Keratinocyte (primary cell): ENCODE data around the gene ABHD16A. TPM values are rescaled to one million over a fixed set of nuclear protein-coding genes. Genes with fewer than 3 reads are reported as not detected.

Experiments
- DNase-seq: peaks from one replicate; pipeline ENCODE4 v3.0.0-alpha.2; 2011; ENCODE audit warnings: low read depth, missing footprints, low spot score
- FAIRE-seq: peaks from 2 replicates; lab custom pipeline; 2011; peaks lifted over from hg19 to GRCh38; lab: Jason Lieb, UNC
- H2AFZ ChIP-seq: 2 replicates; pipeline ENCODE4 v1.6.0; 2012; ENCODE audit warnings: low read length, control low read depth, inconsistent platforms; ENCODE audit not compliant: control insufficient read depth
- H3K27ac ChIP-seq: 2 replicates; pipeline ENCODE4 v1.5.1; 2011; ENCODE audit warnings: low read length; ENCODE audit not compliant: control insufficient read depth, insufficient read depth
- H3K27me3 ChIP-seq: 3 replicates; pipeline ENCODE4 v1.6.0; 2011; ENCODE audit warnings: low read length; ENCODE audit not compliant: control insufficient read depth, insufficient read depth; ENCODE audit errors: extremely low read depth
- H3K36me3 ChIP-seq, 2 experiments: 2 replicates in 1 of 2; 3 replicates in 1 of 2; pipeline ENCODE4 v1.5.1; 2011; ENCODE audit warnings: low read length in 2 of 2, mild to moderate bottlenecking in 1 of 2; ENCODE audit not compliant: control insufficient read depth in 2 of 2, insufficient read depth in 2 of 2; ENCODE audit errors: extremely low read depth in 1 of 2
- H3K4me1 ChIP-seq: 3 replicates; pipeline ENCODE4 v1.5.1; 2011; ENCODE audit warnings: low read length; ENCODE audit not compliant: control insufficient read depth, insufficient read depth; ENCODE audit errors: extremely low read depth
- H3K4me2 ChIP-seq: 3 replicates; pipeline ENCODE4 v1.6.0; 2011; ENCODE audit warnings: low read depth, low read length; ENCODE audit not compliant: control insufficient read depth, insufficient read depth; ENCODE audit errors: extremely low read depth
- H3K4me3 ChIP-seq, 3 experiments: fragments of 200-600 bp in 1 of 3; sonication (generic) in 1 of 3; 2 replicates in 2 of 3; 3 replicates in 1 of 3; pipeline ENCODE4 v1.5.1; 2011 to 2016; ENCODE audit warnings: low read length in 3 of 3, mild to moderate bottlenecking in 3 of 3, control low read depth in 2 of 3, inconsistent platforms in 1 of 3, low read depth in 1 of 3, mixed read lengths in 1 of 3, mixed run types in 1 of 3, moderate library complexity in 1 of 3; ENCODE audit not compliant: control insufficient read depth in 2 of 3, insufficient read depth in 2 of 3; ENCODE audit errors: extremely low read depth in 1 of 3
- H3K79me2 ChIP-seq: 2 replicates; pipeline ENCODE4 v1.6.0; 2012; ENCODE audit warnings: low read length; ENCODE audit not compliant: control insufficient read depth, insufficient read depth
- H3K9ac ChIP-seq: 3 replicates; pipeline ENCODE4 v1.6.0; 2011; ENCODE audit warnings: low read length; ENCODE audit not compliant: control insufficient read depth, insufficient read depth; ENCODE audit errors: extremely low read depth
- H3K9me1 ChIP-seq: 3 replicates; pipeline ENCODE4 v1.6.0; 2011; ENCODE audit warnings: low read length; ENCODE audit not compliant: control insufficient read depth, insufficient read depth; ENCODE audit errors: extremely low read depth
- H3K9me3 ChIP-seq: 2 replicates; pipeline ENCODE4 v1.5.1; 2012; ENCODE audit warnings: low read depth, low read length; ENCODE audit not compliant: control insufficient read depth
- H4K20me1 ChIP-seq: 3 replicates; pipeline ENCODE4 v1.6.0; 2011; ENCODE audit warnings: low read length; ENCODE audit not compliant: control insufficient read depth, insufficient read depth; ENCODE audit errors: extremely low read depth
- EZH2 ChIP-seq: IDR thresholded peaks from one replicate; pipeline ENCODE4 v1.6.1; 2012; ENCODE audit warnings: inconsistent platforms, mild to moderate bottlenecking, low read length, moderate library complexity
- dilution Hi-C: fragments of 300-500 bp; cut with MboI; formaldehyde crosslinking; loops from one replicate; pipeline ENCODE4 v1.7.0; 2020; ENCODE audit warnings: low sequenced_read_pairs; ENCODE audit not compliant: extremely low pct_ligation_motif_present
- polyA plus RNA-seq, 5 experiments: library from polyadenylated mRNA; depleted of rRNA in 3 of 5; stranded (reverse) in 3 of 5; stranded (forward) in 1 of 5; unstranded in 1 of 5; fragments of >200 nt; gene quantifications; 1 replicate in 1 of 5; 2 replicates in 3 of 5; 3 replicates in 1 of 5; pipeline versions ENCODE4 v1.2.1 to v1.2.3, GENCODE V29; 2011 to 2012; ENCODE audit warnings: missing spikeins in 2 of 5, low read depth in 1 of 5, low replicate concordance in 1 of 5
- TF ChIP-seq, protein P1 (sequence below), 3 experiments: IDR thresholded peaks in 1 of 3; conservative IDR thresholded peaks in 1 of 3; optimal IDR thresholded peaks in 1 of 3; 2 replicates in 2 of 3; 3 replicates in 1 of 3; pipeline versions ENCODE3 to v1.5.1; 2011; ENCODE audit warnings: low read length in 3 of 3, mild to moderate bottlenecking in 3 of 3, moderate library complexity in 2 of 3, control low read depth in 1 of 3, inconsistent platforms in 1 of 3; ENCODE audit not compliant: insufficient read depth in 2 of 3; ENCODE audit errors: extremely low read depth in 1 of 3

The ABHD16A gene
- polyA plus RNA-seq, 1 donor (not counting 4 experiments of a cell fraction or from before 2014, with no cell fraction given) = 21.8 TPM

DNA sequence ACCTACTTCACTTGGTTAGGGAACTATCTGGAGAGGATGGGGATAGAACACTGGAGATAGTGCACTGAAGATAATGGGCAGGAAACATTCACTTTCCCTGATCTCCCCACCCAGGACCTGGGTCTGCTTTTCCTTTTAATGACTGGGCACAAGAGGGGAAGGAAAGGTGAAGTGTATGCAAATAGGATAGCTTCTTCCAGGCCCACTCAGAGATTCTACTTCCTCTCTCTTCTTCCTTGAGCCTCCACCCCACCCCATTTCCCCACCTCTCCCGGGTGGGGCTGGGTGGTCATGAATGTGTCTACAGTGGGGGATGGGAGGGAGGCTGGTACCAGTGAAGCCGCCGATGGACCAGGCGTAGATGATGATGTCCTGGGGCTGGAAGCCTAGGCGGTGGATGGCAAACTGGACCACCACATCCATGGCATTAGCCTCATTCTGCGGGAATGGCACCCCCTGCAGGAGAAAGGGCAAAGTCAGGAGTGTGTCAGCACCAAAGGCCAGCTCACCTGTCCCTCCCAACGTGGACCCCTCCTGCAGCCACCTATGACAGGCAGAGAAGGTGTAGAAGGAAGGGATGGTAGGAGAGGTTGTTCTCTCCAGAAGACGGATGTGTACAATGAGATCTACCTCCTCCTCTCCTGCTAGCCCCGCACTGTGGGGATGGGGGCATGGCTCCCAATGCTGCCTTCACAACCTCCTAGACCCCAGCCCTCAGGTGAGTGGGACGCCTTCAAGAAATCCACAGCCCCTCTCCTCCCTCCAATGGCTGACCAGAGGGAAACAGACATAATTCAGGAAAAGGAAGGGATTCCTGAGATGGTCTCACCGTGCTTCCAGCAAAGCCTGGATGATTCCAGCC is 13.6 kb downstream of the ABHD16A start:
- H3K9ac ChIP-seq = no peak overlapping the region
- H3K4me2 ChIP-seq = no peak overlapping the region
- no peak for TF ChIP-seq EZH2
- TF ChIP-seq, protein P1, sequence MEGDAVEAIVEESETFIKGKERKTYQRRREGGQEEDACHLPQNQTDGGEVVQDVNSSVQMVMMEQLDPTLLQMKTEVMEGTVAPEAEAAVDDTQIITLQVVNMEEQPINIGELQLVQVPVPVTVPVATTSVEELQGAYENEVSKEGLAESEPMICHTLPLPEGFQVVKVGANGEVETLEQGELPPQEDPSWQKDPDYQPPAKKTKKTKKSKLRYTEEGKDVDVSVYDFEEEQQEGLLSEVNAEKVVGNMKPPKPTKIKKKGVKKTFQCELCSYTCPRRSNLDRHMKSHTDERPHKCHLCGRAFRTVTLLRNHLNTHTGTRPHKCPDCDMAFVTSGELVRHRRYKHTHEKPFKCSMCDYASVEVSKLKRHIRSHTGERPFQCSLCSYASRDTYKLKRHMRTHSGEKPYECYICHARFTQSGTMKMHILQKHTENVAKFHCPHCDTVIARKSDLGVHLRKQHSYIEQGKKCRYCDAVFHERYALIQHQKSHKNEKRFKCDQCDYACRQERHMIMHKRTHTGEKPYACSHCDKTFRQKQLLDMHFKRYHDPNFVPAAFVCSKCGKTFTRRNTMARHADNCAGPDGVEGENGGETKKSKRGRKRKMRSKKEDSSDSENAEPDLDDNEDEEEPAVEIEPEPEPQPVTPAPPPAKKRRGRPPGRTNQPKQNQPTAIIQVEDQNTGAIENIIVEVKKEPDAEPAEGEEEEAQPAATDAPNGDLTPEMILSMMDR (optimal IDR thresholded peaks at IDR 0.05 in 1 of 3, IDR thresholded peaks at IDR 0.05 in 1 of 3, conservative IDR thresholded peaks at IDR 0.05 in 1 of 3; ENCODE audit: extremely low read depth in 1 of 3, insufficient read depth in 2 of 3, low read length in 3 of 3) = peak in 2 of 3 experiments; percentile 48 to 71
- no peaks in the 10 kb centered on the region for H3K4me1 ChIP-seq
- no peaks in the 10 kb centered on the region for H3K9me3 ChIP-seq
- DNase-seq = no peak
- H3K4me3 ChIP-seq = no peak overlapping the region
- H3K27me3 ChIP-seq = no peaks in the 10 kb centered on the region
- no peak overlapping the region for H2AFZ ChIP-seq
- no peaks in the 10 kb centered on the region for H3K9me1 ChIP-seq
- no peak for FAIRE-seq
- dilution Hi-C loops = no loop called here
- peaks cover 17 to 47% of the 10 kb centered on the region in 2 experiments for H3K36me3 ChIP-seq
- H3K79me2 ChIP-seq = no peaks in the 10 kb centered on the region
- no peaks in the 10 kb centered on the region for H4K20me1 ChIP-seq
- H3K27ac ChIP-seq = no peak overlapping the region

DNA sequence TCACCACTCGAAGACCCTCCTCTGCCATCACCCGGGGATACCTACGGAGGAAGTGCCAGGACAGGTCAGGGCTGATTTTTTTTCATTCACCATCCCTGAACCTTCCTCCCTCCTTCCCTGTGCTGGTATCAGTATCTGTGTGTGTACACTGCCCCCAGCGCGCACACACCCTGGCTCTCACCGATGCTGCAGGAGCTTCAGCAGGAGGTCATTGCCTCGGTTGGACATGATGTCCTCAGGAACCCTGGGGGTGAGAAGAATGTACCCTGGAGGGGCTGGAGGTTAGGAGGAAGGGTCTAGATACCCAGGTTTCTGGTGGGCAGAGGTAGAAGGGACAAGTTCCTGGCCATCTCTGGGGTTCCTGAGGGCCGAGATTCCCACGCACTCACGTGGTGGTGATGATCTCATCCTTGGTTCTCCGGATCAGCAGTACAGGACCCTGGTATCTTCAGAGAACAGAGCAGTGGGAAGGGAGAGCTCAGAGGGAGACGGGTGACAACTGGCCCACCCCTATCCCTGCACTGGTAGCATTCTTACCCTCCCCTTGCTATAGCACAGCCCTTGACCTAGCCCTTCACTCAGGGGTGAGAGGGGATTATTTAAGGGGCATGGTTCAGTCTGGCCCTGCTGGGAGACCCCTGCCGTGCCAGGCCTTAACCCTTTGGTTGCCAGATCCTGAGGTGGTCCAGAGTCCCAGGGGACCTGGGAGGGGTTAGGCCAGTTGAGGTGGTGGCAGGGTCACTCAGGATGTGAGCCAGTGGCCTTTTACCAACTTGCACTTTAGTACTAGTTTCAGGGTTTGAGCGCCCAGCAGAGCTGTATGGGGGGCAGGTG is 15.0 kb downstream of the ABHD16A start:
- DNase-seq (no peak), FAIRE-seq (no peak)
- Histone ChIP-seq H3K9ac (no peak overlapping the region), H3K79me2 (no peaks in the 10 kb centered on the region), H3K4me2 (no peak overlapping the region), H3K4me1 (no peaks in the 10 kb centered on the region), H3K9me1 (no peaks in the 10 kb centered on the region), H3K27ac (no peak overlapping the region), H4K20me1 (no peaks in the 10 kb centered on the region), H3K9me3 (no peaks in the 10 kb centered on the region), H3K36me3 (peaks cover 11 to 44% of the 10 kb centered on the region in 2 experiments), H3K27me3 (no peaks in the 10 kb centered on the region), H2AFZ (no peak overlapping the region), H3K4me3 (no peak overlapping the region)
- dilution Hi-C loops = no loop called here
- TF ChIP-seq EZH2 = no peak
- TF ChIP-seq, protein P1 (optimal IDR thresholded peaks at IDR 0.05 in 1 of 3, IDR thresholded peaks at IDR 0.05 in 1 of 3, conservative IDR thresholded peaks at IDR 0.05 in 1 of 3; ENCODE audit: extremely low read depth in 1 of 3, insufficient read depth in 2 of 3, low read length in 3 of 3) = no peak
